Medulla oblongata (tissue), 1 donor: ENCODE data around the gene TNFRSF1A.

Source experiments
- DNase-seq: peaks from one replicate; pipeline ENCODE4 v3.0.0-alpha.2; 2015; ENCODE audit errors: extremely low spot score

Gene TNFRSF1A

DNA sequence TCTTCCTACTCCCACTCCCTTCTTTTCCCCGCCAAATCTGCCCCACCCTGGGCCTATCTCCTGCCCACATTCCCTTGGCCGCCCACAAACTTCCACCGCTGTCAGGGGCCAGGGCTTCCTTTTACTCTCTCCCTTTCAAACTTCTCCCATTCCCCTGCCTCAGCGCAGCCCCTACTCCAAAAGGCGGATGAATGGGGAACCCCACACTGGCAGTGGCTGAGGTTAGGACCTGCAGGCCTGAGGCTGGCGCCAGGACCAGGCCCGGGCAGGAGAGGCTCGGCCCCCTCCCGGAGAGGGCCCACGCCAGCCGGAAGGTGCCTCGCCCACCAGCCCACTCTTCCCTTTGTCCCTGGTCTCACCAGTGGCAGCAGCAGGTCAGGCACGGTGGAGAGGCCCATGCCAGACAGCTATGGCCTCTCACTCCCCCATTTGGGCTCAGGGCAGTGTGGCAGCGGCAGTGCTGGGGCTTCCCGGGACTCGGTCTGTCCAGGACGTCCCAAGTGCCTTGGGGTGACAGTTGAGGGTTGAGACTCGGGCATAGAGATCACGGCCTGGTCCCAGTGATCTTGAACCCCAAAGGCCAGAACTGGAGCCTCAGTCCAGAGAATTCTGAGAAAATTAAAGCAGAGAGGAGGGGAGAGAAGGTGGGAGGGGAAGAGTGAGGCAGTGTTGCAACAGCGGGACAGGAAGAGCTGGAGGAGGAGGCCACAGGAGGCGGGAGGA lies at the start of gene TNFRSF1A:
TSS of gene TNFRSF1A (minus strand) at position 660 of the 723 bp plus-strand sequence. CDS start at position 398, 262 bp downstream.
- DNase-seq: peak; percentile 75

DNA sequence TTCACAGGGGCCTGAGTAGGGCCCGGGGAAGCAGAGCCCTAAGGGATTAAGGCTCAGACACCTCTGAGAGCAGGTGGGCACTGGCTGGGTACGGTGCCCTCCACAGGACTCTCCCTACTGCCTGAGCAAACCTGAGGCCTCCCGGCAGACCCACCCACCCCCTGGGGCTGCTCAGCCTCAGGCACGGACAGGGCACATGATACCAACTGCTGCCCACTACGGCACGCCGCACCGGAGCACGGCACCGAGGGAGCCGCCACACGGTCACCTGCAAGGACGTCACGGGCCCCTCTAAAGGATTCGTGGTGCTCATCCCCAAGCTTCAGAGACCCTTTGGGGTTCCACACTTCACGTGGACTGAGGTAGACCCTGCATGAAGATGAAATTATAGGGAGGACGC lies 49.1 kb upstream of the TNFRSF1A start:
- DNase-seq: no peak

DNA sequence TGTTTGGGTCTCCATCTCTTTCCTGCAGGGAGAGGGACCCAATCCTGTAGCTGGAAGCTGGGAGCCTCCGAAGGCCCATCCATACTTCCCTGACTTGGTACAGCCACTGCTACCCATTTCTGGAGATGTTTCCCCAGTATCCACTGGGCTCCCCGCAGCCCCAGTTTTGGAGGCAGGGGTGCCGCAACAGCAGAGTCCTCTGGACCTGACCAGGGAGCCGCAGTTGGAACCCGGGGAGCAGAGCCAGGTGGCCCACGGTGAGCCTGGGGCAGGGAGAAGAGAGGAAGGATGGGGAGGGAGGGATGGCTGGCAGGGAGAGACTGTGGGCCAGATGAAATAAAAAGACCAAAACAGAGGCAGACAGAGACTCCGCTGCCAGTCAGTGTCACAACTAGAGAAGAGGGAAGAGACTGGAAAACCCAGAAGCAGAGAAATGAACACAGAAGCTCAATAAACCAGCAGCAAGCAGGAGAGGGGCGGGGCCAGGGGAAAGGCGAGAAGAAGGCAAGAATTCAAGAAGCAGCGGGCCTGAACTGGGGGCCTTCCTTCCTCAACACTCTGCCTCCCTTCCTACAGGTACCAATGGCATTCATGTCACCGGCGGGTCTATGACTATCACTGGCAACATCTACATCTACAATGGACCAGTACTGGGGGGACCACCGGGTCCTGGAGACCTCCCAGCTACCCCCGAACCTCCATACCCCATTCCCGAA lies 48.4 kb upstream of the TNFRSF1A start:
- DNase-seq: no peak

DNA sequence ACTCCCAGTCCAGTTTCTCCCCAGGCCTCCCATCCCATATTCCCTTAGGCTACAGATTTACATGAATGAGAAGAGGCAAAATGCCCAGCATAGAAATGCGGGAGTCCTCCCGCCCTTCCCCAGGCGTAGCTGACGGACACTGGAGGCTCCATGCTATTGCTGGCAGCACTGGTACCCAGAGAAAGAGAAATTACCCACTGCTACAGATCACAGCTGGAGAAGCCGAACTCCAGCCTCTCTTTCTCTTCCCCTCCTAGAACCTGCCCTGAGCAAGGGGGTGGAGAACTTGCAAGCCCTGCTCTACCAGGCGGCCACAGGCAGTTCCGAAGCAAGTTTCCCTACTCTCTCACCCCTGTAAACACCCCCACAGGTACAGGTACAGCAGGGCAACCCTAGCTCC lies 45.7 kb upstream of the TNFRSF1A start:
- DNase-seq: no peak

DNA sequence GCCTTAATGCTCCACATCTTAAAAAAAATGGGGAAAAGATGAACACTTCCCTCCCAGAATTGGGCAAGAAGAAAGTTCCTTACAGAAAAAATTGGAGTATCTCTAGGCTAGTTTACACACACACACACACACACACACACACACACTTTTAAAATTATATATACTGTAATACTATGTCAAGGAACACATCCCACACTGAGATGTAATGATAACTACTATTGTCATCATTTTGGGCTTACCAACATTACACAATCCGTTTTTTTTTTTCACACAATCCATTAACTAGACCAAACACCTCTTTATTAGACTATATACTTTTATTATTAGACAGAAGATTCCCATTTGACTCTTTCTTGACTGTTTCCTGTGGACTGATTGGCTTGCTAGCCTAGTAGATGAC lies 44.6 kb upstream of the TNFRSF1A start:
- no peak for DNase-seq

DNA sequence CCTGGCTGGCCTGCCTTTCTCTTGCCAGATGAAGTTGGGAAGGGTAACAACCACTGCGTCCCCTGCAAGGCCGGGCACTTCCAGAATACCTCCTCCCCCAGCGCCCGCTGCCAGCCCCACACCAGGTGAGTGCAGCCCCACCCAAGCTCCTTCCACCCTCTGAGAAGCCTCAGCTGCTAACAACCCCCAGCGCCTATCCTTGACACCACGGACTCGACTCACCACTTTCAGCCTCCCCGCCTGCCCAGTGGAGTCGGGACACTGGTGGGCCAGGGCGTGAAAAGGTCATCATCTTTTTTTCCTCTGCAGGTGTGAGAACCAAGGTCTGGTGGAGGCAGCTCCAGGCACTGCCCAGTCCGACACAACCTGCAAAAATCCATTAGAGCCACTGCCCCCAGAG lies 44.2 kb upstream of the TNFRSF1A start:
- no peak for DNase-seq

DNA sequence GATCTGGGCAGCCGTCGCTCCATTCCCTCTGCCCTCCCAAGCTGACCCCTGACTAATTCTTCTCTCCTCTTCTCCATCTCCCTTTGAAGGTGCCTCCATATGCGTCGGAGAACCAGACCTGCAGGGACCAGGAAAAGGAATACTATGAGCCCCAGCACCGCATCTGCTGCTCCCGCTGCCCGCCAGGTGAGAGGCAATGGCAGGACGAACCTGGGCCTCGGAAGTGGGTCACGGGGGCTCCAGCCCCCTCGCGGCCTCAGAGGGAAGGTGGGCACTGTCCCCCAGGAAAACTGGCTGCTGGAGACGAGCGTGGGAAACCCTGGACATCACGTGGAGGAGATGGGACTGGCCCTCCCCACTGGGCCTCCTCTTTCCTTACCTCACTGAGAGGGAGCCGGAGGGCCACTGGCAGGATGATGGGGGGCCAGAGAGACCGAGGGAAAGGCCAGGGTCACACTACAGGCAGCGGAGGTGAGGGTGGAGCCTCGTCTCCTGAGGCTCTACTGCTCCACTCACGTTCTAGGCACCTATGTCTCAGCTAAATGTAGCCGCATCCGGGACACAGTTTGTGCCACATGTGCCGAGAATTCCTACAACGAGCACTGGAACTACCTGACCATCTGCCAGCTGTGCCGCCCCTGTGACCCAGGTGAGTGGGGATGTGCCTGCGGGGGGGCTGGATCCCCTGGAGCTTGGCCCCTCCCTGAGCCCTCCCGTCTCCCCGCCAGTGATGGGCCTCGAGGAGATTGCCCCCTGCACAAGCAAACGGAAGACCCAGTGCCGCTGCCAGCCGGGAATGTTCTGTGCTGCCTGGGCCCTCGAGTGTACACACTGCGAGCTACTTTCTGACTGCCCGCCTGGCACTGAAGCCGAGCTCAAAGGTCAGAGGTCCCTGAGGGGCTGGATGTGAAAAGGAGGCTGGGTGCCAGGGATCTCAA lies 42.9 kb upstream of the TNFRSF1A start:
- no peak for DNase-seq

DNA sequence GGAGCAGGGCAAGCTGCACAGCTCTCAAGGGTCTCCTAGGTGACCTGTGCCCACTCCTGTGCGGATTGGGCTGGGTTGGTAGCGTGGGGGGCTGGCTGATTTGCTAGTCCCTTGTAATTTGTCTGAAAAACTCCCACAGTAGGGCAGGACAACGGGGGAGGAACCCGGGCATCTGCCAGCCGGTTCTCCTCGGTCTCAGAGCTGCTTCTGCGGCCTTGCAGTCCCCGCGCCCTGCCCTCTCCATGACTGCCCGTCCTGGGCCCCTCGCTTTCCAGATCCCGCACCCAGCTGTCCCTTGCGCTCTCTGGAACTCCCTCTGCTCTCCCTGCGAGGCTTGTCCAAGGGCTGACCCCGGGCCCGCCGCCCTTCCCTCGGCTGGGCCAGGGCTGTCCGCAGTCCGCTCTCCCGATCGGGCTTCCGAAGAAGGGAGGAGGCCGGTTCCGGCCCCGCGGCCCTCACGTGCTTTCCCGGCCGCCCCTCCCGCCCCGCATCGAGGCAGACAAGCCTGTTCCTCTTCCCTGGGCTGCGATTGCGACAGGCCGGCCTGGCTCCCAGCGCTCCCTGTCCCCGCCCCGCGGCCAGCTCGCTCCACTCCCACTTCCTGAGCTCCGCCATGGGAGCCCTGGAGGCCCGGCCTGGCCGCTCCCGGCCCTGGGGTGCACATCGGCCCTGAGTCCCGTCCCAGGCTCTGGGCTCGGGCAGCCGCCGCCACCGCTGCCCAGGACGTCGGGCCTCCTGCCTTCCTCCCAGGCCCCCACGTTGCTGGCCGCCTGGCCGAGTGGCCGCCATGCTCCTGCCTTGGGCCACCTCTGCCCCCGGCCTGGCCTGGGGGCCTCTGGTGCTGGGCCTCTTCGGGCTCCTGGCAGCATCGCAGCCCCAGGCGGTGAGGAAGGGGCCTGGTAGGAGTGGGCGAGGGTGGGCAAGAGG lies 42.0 kb upstream of the TNFRSF1A start, which contains the start of gene LTBR:
TSS of gene LTBR (plus strand) at position 591 of the 927 bp plus-strand sequence. CDS start at position 788, 197 bp downstream.
- peak; percentile 85 for DNase-seq

DNA sequence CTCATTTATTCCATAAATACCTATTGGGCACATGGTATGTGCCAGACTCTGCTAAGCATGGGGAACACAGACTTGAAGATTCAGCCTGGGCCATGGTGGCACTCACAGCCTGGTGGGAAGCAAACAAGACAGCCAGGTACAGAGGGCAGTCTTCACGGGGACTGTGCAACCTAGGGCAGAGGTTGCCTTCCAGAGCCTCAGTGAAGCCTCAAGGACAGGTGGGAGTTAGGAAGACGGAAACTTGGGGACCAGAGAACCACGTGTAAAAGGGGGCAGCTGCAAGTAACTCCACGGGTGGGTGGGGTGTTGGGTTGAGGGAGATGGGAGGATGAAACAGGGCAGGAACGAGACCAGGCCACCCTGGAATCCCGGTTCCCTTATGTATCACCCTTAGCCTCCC lies 41.1 kb upstream of the TNFRSF1A start:
- DNase-seq: no peak

DNA sequence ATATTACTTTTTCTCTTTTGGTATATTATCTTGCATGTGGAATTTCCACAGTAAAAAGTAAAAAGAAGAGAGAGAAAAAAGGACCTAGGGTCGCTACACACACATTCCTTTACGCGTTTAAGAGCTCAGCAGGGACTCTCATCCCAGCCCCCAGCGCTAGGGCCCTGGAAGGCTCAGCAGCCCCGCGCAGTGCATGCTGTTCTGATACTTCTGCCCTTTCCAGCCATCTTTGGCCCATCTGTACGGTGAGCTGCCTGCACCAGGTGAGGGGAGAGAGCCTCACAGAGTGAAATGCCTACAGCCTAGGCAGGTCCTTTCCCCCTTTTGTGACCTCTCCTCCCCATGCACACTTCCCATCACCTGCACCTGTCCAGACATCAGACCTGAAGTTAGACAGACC lies 40.5 kb upstream of the TNFRSF1A start:
- DNase-seq: no peak

DNA sequence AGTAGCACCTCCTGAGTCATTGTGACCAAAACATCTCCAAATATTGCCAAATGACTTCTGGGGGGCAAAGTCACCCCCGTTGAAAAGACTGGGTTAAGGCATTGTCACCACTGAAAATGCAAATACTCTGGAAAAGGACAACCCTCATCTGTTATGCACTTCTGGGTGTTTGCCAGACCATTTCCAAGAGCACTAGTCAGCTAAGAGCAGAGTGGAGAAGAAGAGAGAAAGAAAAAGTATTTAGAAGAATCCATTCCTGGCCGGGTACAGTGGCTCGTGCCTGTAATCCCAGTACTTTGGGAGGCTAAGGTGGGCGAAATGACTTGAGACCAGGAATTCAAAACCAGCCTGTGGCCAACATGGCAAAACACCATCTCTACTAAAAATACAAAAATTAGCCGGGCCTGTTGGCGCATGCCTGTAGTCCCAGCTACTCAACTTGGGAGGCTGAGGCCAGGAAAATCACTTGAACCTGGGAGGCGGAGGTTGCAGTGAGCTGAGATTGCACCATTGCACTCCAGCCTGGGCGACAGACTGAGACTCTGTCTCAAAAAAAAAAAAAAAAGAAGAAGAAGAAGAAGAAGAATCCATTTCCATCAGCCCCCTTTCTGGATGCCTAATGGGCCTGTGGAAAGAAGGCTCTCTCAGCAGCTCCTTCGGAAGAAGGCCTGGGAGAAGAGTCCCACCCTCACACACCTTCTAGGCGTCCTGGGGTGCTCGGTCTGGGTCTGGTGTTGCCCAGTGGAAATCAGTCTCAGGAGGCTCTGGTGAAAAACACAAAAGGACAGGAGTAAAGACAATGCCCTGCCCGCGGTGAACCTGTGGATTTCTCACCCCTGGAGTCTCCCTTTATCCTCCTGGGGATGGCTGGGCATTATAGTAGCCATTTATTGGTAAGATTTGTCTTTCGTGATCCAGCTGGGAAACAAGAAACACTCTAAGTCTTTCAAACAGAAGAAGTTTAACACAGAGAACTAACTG lies 38.6 kb upstream of the TNFRSF1A start:
- DNase-seq: no peak

DNA sequence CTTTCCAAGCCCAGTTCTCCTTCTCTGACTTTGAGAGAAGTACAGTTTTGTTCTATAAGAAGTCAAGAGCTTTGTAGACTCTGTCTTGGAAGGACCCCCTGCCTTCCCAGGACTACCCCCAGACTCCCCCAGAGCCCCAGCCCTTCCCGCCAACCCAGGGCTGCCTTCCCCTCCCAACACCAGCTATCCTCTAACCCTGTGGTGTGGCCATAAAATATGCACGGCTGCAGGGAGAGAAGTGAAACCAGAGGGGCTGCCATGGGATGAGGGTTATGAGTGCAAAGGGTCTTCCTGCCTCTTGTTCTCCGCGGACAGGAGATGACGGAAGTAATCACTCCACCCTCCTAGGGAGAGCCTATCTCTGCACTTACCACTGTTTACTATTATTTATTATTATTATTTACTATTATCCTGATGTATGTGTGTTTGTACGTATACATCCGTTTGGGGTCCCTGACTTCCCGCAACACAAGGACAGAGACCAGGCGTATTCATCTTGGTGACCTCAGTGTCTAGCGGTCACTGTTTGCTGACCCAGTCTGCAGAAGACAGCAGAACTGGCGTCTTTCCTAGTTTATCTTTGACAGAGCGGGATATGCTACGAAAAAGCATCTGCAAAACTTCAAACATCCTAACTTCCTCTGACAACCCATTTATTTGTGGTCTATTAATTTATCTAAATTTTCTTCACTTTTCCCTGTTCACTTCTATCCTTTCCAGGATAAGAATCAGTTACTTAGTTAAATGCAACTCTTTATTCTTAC lies 37.0 kb upstream of the TNFRSF1A start:
- peak; percentile 57 for DNase-seq

DNA sequence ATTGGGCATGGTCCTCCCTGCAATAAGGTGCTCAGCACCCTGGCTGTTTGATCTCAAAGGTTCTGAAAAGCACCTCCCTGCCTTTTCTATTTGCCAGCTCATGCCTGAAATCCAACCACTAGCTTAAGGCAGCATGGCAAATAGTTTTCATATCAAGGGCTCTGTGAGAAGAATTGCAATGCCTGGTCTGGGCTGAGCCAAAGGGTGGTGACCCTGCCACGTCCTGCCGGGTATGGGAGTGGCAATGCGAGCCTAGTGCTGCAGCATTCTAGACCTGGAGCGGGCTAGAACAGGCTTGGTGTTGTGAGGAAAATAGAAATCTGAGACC lies 35.8 kb upstream of the TNFRSF1A start:
- DNase-seq: no peak

DNA sequence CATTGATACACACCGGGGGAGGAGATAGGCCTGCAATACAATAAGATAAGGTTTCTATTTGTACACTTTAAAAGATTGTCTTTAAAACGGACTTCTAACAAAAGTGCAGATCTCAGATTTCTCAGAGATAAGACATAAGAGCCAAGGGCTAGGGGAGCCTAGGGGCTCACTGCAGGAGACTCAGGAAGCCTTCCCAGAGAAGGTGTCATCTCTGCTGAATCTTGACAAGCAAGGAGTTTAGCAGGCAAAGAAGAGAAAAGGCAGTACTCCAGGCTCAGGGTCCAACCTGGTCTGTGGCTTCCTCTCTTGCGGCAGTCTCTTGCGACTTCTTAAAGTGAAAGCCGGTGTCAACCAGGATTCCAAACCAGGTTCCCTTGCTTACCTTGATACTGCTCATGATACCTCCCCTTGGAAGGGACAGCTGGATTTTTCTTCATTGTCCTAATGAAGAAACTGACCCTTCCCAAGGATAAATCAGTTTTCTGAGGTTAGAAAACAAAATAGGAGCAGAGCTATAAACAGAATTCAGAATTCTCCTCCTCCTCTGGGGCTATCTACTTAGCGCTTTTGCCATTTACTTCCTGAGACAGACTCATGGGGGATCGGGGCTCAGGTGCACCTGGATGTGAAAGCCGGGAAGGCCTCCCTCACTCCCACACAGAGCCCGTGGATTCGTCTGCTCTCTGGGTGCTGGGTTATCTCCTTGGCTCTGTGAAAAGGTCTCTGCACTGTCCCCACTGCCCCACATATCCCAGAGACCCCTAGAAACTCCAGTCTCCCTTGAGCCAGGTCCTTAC lies 35.2 kb upstream of the TNFRSF1A start:
- DNase-seq: no peak

DNA sequence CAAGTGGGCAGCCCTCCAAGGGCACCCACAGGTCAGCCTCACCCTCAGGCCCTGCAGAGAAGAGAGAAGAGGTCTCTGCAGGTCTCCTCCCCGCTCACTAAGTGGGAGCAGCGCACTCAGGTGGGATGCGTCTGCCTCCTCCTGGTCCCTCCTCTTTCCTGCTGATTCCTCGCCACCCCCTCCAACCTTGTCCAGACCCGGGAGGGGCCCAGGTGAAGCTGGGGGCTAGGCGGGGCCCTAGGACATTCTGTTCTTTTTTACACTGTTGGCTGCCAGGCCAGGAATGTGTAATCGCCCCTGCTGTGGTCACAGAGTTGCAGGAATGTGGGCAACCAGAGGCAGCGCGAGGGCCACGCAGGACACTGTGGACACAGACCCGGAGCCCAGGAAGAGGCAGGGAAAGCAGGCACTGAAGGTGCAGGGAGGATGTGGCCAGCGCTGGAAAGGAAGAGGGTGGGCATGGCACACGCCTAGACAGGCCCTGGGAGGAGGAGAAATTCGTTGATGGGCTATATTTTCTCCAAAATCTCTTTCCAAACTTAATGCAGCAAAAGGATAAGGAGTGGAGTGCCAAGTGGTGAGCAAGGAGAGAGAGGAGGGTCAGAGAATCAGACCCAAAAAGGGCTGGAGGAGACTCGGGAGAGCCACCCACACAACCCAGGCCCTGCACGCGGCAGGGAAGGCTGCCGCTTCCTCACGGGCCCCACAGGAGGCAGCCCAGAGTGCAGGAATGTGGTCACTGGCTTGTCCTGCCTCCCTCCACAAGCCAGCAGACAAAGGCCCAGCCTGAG lies 34.4 kb upstream of the TNFRSF1A start:
- DNase-seq: no peak

DNA sequence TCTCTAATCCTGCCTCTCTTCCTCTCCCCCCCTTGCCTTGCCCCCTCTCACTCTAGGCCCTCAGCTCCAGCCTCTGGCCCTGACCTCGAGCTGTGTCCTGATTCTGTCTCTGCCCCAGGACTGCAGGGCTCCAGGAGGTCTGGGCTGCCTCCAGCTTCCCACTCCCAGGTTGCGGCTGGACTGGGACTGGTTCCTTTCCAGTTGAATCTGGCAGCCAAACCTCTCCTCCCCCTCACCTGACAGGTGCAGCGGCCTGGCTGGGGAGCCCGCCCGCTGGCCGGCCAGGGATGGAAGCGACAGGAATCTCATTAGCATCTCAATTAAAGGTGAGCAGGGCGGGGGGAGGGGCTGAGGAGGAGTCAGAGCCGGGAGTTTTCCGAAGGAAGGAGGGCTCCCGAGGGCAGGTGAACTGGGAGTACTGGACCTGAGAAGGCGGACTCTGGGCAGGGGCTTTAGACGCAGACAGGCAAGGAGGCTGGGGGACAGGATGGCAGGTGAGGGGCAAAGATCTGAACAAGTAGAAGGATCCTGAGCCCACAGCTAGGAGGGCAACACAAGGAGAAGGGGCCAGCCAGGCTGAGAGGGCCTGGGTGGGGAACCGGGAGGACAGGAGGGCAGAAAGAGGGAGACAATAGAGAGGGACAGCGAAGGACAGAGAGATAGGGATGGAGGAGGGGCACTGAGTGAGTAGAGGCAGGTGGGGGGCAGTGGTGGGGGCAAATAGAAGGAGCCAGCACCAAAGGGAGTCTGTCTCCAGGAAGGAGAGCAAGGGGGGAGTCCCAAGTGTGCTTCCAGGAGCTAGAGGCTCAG lies 33.6 kb upstream of the TNFRSF1A start, which contains the start of gene SCNN1A:
TSS of gene SCNN1A (minus strand) at position 295 of the 810 bp plus-strand sequence. CDS start 780 bp downstream, outside the sequence.
- DNase-seq: no peak

DNA sequence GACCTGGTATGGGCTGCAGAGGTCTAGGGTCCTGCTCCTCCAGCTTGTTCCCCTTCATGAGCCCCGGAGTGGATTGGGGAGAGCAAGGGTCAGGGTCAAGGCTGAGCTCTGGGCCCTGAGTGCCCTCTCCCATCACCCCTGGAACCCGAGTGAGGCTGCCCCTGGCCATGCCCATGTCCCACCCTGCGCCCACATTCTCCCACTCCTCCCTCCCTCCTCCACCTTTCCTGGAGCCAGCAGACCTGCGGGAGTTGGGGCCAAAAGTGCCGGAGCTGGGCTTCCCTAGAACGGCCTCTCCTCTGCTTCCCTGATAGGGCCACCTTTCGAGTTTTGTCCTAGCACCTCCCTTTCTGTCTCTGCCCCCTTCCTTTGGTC lies 32.9 kb upstream of the TNFRSF1A start:
- no peak for DNase-seq
